8988T (cell line): ENCODE data around the gene EYS.
"Not testable (repeated sequence)": the region's sequence is repeated elsewhere in the genome, so short reads cannot be mapped to it uniquely, and the experiment has no call there.

Experiments used
- DNase-seq: peaks from one replicate; pipeline ENCODE4 v3.0.0; 2011

EYS gene

DNA sequence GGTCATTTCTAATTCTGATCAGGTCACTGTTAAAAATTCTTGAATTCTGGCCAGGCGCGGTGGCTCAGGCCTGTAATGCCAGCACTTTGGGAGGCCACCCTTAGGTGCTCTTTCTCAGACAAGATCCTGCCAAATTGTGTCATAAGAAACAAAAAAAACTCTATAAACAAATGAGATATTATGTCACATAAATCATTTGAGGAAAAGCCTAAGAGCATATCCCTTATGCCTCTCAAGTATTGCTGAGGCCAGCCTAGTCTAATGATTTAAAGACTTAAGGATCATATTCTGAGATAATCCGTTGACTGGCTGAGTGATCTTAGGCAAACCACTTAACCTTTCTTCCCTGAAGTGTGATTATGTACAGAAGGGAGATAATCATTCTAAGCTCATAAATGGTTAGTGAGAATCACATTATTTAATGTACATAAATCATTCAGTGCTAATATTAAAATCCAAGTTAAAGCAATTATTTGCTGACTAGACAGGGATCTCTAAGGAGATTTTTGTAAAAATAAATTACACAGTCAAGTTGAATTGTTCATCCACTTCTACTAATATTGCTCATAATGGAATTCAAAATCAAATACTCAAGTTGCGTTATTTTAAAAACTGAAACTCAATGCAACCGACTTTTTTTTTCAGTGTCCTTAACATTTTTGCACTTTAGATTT, 1706.1 kb downstream of the EYS start:
- DNase-seq, result no peak

DNA sequence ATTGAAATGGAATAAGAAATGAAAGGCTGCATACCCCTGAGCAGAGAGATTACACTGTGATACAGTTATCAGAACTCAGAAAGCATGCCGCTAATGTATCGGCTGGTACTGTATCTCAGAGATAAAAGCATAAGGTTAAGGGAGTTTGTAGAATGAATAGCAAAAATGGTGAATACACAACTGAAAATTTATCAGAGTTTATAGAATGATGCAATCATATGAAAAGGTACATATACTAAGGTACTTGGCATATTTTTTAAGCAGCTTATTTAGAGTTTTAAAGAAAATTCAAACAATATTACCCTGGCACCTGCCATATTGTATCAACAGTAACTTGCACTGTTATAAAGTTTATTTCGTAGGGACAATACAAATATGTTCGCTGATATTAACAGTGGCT, 1707.4 kb downstream of the EYS start:
- no peak for DNase-seq

DNA sequence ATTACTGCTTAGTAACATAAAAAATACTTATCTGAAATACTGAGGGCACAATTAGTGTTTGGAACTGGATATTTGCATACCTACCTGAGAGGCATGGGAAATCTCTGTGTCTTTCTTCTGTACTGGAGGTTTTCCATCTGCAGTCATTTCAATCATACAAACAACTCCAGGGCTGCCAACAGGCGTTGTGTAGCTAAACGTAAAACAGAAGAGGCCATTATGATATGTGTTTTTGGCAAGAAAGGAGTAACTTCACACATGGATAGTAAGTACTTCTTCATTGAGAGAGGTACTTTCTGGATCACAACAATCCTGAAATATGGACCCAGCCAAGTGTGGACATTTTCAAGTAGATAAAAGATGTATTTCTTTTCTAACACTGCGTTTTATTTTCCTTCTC, 1708.0 kb downstream of the EYS start:
- DNase-seq, result no peak

DNA sequence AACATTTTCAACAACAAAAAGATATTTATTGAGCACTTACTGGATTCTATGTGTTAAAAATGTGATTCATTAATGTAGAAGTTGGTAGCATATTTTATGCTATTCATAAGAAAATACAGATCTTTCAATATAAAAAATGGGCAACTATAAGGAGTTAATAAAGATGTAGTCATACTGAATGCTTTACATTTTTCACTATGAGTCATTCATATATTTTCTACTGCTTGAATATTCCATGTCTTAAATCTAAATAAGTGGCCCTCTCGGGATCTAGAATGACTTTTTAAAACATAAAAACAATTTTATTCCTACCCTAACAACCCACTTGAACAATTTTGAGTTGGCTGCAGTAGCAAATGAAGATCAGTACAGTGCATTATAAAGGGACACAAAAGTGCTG, 1709.3 kb downstream of the EYS start:
- no peak for DNase-seq

DNA sequence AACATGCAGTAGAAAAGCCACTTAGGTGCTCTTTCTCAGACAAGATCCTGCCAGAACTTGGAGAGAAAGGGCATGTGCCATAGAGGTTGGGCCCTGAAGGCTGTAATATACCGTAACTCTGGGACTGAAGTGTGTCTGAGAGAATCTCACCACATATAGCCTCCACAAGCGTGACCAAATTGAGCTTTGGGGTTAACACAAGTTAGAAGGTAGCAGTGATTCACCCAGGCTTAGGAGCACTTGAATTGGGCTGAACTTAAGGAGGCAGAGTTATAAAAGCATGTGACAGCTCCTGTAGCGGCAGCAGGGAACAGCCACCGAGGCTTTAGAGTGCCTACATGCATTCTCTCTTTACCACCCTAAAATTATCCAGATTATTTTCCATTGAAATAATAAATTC, 1709.8 kb downstream of the EYS start:
- DNase-seq, result no peak

DNA sequence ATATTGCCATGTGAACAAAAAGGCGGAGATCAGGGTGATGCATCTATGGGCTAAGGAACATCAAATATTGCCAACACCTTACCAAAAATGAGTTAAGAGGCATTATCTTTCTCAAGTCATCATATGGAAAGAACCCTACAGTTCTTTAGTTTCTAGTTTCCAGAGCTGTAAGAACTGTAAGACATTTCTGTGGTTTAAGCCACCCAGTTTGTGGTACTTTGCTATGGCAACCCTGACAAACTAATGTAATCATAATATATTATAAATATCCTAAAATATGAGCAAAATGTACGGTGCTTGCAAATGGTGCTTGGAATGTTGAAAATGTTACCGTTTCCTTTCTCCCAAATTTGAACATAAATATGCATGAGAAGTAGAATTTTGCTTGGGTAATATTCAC, 1721.8 kb downstream of the EYS start:
- DNase-seq, result no peak

DNA sequence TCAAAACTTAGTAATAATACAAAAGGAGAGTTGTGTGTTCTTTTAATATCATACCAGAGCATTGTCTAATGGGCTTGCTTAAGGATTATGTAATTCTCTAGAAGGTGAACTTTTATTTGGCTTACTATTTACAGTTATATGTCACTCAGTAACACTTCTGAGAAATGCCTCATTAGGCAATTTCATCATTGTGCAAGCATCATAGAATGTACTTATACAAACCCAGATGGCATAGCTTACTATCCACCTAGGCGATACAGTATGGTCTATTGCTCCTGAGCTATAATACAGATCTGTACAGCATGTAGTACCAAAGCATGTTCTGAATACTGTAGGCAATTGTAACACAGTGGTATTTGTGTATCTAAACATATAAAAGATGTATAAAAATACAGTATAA, 1731.3 kb downstream of the EYS start:
- no peak for DNase-seq

DNA sequence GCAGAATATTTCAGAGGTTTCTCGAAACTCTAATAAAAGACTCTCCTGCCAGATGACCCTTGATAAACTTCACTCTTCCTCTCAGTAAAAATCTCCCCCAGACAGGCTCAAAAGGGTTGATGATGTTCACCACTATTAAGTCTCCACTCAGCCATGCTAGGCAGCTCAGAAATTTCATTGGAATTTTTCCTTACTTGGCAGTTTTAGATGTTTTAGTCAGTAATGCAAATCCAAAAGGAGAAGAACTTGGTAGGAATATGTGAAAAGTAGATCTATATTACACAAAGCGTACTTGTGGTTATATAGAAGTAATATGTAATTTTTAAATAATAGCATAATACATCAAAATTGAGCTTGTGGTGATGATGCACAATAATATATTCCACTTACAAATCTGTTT, 1738.4 kb downstream of the EYS start:
- no peak for DNase-seq

DNA sequence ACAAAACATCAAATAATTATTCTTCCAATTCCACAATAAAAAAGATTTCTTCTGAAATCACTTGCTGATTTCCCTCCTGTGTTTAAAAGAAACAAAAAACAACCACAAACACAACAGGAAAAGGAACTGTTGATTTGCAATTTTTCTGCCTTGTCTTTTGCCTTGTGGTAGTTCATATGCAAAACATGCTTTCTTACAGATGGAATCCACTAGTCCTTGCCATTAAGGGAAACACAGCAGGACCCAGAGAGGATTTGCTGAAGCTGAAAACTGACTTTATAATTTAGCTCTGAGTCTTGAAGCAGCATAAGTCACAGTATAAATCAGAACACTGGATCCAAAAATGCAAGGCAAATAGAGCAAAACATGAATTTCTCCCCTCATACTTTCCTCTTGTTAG, 1742.7 kb downstream of the EYS start:
- DNase-seq, result no peak

DNA sequence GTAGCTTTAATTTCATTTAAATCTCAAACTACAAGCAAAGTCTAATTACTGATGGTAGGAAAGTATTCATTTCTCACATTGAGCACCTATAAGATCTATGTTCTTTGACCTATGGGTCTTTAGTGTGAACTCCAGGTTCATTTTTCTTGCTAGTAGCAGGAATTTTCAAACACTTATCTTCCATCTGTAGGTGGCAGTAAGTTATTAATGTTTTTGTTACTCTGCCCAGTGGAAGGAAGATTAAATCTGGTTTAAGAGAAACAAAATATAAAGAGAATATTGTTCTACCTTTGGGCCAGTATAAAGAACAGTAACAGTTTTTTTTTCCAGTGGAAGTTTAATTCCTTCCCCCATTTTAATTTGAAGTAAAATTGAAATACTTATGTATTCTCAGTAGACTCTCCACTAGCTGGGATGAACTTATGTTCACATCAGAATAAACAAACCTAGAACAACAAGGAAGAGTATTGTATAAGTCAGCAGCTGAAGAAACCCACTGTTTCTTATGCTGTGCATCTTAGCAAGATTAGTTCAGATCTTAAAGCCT, 1743.2 kb downstream of the EYS start:
- no peak for DNase-seq

DNA sequence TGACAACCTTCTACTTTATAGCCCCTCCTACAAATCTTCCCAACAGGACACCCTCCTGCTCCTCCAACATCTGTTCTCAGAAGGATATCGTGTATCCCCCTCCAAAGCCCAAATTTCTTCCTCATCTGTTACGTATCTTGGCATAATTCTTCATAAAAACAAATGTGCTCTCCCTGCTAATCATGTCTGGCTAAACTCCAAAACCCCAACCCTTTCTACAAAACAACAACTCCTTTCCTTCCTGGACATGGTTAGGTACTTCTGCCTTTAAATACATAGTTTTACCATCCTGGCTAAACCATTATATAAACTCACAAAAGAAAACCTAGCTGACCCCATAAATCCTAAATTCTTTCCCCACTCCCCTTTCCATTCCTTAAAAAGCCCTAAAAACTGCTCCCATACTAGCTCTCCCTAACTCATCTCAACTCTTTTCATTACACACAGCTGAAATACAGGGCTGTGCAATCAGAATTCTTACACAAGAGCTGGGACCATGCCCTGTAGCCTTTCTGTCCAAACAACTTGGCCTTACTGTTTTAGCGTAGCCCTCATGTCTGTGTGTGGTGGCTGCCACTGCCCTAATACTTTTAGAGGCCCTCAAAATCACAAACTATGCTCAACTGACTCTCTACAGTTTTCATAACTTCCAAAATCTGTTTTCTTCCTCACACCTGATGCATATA, 1753.5 kb downstream of the EYS start:
- not testable (repeated sequence) for DNase-seq

DNA sequence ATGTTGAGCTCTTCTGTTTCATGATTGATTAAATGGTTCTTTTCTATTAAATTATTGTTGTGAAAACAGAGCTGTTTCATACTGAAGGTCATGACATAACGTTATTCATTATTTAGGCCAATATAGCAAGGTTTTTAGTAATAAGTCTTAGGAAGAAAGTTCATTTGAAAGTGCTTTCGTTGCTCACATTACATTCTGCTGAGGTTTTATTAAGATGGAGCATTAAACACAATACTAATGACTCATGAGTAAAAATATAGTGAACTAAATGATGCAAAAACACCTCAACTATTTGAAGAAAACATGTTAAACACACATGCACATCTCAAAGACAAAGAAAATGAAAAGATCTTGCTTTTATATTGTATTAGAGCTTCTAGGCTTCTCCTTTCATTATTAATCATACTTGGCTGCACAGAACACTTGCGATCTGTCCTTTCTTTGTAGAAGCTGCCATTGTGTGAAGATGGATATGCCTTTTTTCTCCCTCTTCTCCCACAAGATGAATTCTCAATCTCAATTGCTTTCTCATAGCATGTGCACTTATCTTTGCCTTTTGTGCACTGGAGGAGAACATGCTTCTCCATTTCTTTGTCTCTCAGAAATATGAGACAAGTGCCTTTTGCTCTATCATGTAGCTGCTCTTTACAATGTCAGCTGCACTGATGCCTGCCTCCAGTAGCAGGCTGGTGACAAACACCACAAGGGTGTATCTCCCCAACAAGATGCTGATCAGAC, 1759.1 kb downstream of the EYS start:
- DNase-seq, result no peak

DNA sequence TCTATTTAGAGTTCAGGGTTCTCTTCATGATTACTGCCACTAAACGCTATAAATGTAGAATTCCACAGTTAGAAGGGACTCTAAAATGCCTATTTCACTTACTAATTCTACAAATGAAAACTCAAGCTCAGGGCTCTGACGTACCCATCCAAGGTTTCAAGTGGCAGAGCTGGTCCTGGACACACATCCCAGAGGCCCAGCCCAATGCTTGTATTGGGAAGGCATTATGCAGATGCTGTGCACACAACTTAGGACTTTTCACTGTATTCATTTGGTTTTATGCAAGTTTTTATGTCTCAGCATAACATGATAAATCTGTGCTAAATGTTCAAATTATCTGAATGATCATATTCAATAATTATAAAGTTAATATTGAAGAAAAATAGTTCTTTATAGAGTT, 1761.0 kb downstream of the EYS start:
- no peak for DNase-seq

DNA sequence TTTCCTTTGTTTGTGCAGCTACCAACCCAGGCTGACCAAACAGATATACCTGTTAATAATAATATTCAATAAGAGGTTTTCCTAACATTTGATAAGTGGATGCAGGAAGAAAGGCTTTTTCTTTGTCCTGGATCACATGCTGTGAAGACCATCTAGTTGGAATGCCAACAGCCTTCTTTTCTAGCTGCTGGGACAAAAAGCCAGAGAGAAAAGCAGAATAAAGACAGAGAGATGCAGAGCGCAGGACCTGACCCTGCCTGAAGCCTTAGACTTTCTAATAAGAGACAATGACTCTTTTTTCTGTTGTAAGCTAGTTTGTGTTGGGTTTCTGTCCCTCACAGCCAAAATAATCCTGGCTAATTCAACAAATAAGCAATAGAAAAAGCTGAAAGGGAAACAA, 1763.2 kb downstream of the EYS start:
- no peak for DNase-seq

DNA sequence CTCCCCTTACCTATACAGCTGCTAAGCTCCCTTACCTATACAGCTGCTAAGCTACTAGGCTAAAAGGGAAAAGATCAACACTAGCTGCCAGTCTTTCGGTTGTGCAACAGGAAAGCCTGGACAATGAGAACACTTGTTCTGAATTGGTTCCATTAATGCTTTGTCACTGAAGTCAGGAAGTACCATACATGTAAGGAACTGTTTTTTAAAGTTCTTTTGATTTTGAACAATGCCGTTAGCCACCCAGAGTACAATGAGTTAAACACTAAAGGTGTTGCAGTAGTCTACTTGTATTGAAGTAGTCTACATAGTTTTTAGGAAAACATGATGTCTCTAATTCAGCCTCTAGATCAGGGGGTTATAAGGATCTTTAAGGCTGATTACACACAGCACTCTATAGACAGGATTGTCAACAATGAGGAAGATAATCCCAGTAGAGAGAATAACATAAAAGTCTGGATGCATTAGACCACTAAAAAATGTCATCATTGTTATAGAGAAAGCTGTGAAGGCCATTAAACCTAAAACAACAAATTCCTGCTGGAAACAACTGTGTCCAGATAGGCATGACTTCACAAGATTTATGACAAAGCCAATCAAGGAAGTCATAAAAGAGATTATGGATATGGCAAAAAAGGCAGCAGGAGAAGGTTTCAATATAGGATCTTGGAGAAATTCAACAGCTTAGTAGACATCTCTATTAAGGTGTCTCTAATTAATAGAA, 1765.1 kb downstream of the EYS start:
- DNase-seq, result no peak

DNA sequence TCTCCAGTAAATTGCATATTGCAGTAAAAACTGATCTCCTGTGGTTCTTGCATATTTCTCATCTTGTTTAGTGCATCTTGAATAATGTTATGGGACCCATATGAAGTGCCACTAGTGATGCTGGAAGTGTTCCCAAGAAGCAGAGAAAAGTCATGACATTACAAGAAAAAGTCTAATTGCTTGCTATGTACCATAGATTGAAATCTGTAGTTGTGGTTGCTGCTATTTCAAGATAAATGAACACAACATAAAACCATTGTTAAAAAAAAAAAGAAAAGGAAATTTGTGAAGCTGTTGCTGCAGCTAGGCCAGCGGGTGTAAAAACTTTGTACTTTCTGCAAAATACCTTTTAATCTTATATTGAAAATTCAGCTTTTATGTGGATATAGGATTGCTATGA, 1767.0 kb downstream of the EYS start:
- DNase-seq, result no peak

DNA sequence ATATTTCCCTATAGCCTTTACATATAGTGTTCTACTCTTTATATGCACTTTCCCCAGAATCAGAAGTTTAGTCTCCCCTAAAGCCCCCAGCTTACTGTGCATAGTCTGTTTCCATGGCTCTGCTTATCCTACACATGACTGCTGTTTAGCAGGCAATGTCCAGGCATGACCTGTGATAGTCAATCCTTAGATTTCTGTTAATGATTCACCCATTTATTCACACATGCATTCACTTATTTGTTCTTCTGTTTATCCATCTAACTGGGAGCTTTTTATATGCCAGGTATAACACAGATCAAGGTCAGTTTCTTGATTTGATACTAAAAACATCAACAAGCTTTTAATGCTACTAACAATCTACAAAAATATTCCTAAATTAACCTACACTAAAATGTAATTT, 1770.6 kb downstream of the EYS start:
- DNase-seq, result no peak

DNA sequence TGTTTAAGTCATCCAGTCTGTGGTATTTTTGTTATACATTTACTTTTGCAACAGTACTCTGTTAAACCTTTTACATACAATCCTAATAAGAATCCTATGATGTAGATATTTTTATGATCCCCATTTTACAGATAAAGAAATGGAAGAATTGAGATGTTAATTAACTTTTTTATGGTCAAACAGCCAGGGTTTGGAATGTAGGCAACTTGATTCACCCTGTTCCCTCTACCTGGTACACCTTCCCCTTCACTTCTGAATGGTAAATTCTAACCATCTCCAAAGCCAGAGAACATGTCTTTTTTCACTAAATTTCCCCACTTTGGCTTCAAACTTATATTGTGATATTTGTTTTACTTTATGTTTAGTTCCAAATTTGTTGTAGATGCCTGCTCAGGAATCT, 1771.3 kb downstream of the EYS start:
- no peak for DNase-seq

DNA sequence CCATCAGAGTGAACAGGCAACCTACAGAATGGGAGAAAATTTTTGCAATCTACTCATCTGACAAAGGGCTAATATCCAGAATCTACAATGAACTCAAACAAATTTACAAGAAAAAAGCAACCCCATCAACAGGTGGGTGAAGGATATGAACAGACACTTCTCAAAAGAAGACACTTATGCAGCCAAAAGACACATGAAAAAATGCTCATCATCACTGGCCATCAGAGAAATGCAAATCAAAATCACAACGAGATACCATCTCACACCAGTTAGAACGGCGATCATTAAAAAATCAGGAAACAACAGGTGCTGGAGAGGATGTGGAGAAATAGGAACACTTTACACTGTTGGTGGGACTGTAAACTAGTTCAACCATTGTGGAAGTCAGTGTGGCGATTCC, 1773.1 kb downstream of the EYS start:
- DNase-seq, result not testable (repeated sequence)

DNA sequence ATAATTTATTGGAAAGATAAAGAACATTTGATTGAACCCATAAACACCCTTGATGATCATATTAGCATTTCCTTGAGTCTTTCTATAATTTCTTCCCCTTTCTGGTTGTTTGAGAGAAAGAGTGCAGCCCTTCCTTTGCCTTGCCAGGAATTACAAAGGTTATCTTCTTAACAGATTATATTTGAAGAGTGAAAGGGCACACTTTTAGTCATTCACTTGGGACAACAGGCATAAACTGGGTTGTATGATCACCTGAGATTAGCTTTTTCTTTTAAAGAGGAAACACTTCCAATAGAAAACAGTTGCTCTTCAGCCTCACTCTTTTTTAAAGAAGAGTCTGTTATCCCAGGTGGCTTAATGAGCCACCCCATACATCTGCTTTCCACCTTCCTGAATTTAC, 1776.2 kb downstream of the EYS start:
- DNase-seq, result no peak

DNA sequence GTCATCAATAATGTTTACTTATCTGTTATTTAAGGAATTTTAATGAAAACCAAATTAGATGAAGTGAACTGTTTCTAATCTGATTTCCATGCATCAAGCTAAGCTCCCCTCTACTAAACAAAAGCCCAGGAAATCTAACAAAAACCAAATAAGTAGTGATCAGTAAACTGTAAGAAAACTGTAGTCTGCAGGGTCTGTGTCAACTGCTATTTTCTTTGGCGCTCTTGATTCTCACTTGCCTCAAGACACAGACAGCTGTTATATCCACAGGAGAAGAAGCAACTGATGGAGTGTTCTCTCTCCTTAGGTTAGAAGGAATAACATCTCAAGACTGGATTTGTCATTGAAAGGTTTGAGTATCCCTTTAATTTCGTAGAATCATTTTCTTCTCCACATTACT, 1777.9 kb downstream of the EYS start:
- DNase-seq, result no peak

DNA sequence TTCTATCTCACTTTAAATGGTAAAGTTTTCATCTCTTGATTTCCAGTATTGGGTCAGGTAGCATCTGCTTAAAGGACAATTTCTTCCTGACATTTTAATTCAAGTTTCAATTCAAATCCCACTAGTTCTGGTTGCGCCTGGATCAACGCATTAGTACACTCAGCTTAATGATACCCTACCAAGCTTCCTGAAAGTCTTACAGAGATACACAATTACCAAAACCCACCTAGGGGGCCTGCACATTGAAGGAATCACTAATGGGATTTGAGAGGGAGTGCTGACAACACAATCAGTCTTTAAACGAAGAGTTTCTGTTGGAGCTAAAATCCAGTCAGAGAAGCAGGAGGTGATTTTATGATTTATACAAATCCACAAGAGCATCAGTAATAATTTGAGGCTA, 1778.4 kb downstream of the EYS start:
- no peak for DNase-seq
